GM21576 (cell line): ENCODE results near the gene ELF5.

Experiments
- ATAC-seq: cut with Tn5 transposase; IDR thresholded peaks from one replicate; pipeline ENCODE4 v1.9.1; 2021; ENCODE audit warnings: mild to moderate bottlenecking, moderate library complexity; ENCODE audit not compliant: unreplicated experiment

ELF5 gene

GRCh38 chr11:34513682-34514449 lies at the start of gene ELF5:
TSS of gene ELF5 (minus strand) at chr11:34513794. CDS start at chr11:34505749, 8,045 bp downstream.
- no peak for ATAC-seq

GRCh38 chr11:34562976-34563375 lies 49.4 kb upstream of the ELF5 start:
- no peak for ATAC-seq

GRCh38 chr11:34560511-34560910 lies 46.9 kb upstream of the ELF5 start:
- no peak for ATAC-seq

- ATAC-seq, result no peak
These were observed 45.1 kb upstream of the ELF5 start for GRCh38 chr11:34558673-34559072.

GRCh38 chr11:34558211-34558610 lies 44.6 kb upstream of the ELF5 start:
- ATAC-seq, result no peak

- no peak for ATAC-seq
These were observed 38.7 kb upstream of the ELF5 start for GRCh38 chr11:34552270-34552669.

GRCh38 chr11:34549271-34549670 lies 35.7 kb upstream of the ELF5 start:
- no peak for ATAC-seq

- no peak for ATAC-seq
These were observed 34.7 kb upstream of the ELF5 start for GRCh38 chr11:34548278-34548677.

- ATAC-seq, result no peak
These were observed 33.1 kb upstream of the ELF5 start for GRCh38 chr11:34546511-34547209.

- no peak for ATAC-seq
These were observed 28.5 kb upstream of the ELF5 start for GRCh38 chr11:34542089-34542488.

- no peak for ATAC-seq
These were observed 27.3 kb upstream of the ELF5 start for GRCh38 chr11:34540870-34541269.

GRCh38 chr11:34537636-34538035 lies 24.0 kb upstream of the ELF5 start:
- no peak for ATAC-seq

GRCh38 chr11:34536056-34536455 lies 22.5 kb upstream of the ELF5 start:
- ATAC-seq, result no peak

- ATAC-seq, result no peak
These were observed 21.2 kb upstream of the ELF5 start for GRCh38 chr11:34534826-34535225.

- ATAC-seq, result no peak
These were observed 18.1 kb upstream of the ELF5 start for GRCh38 chr11:34531663-34532062.

GRCh38 chr11:34530545-34531234 lies 17.1 kb upstream of the ELF5 start:
- ATAC-seq, result no peak

GRCh38 chr11:34529643-34530042 lies 16.0 kb upstream of the ELF5 start:
- ATAC-seq, result no peak

GRCh38 chr11:34528072-34528471 lies 14.5 kb upstream of the ELF5 start:
- no peak for ATAC-seq

- ATAC-seq, result no peak
These were observed 12.5 kb upstream of the ELF5 start for GRCh38 chr11:34525888-34526657.

- ATAC-seq, result no peak
These were observed 11.5 kb upstream of the ELF5 start for GRCh38 chr11:34525098-34525497.

GRCh38 chr11:34524696-34525095 lies 11.1 kb upstream of the ELF5 start:
- no peak for ATAC-seq
